Stimulated activated CD4-positive, alpha-beta T cell treated with anti-CD3 and anti-CD28 coated beads, Interleukin-1b, Interleukin-23, amount 100 ng/mL, for 1 hour (primary cell): ENCODE data around the gene ACTR2.
"Not testable (repeated sequence)": the region's sequence is repeated elsewhere in the genome, so short reads cannot be mapped to it uniquely, and the experiment has no call there.

Experiments used
- DNase-seq, 2 donors: peaks; one replicate each; pipeline ENCODE4 v3.0.0-alpha.2; 2020; ENCODE audit warnings: low read depth in 2 of 2

The ACTR2 gene

GRCh38 chr2:65228263-65228750 lies 676 bp downstream of the ACTR2 start:
- no peak for DNase-seq

GRCh38 chr2:65231121-65231520 lies 3.5 kb downstream of the ACTR2 start:
- DNase-seq: no peak

- no peak for DNase-seq
These were observed 4.4 kb downstream of the ACTR2 start for GRCh38 chr2:65231892-65232477.

- no peak for DNase-seq
These were observed 5.0 kb downstream of the ACTR2 start for GRCh38 chr2:65232636-65233035.

GRCh38 chr2:65240657-65241056 lies 13.0 kb downstream of the ACTR2 start:
- no peak for DNase-seq

- DNase-seq: not testable (repeated sequence)
These were observed 16.8 kb downstream of the ACTR2 start for GRCh38 chr2:65244452-65244851.

- DNase-seq: no peak
These were observed 25.0 kb downstream of the ACTR2 start for GRCh38 chr2:65252640-65253039.

GRCh38 chr2:65255356-65255755 lies 27.7 kb downstream of the ACTR2 start:
- DNase-seq: no peak

GRCh38 chr2:65256054-65256453 lies 28.4 kb downstream of the ACTR2 start:
- no peak for DNase-seq

- DNase-seq: not testable (repeated sequence)
These were observed 30.2 kb downstream of the ACTR2 start for GRCh38 chr2:65257866-65258265.

GRCh38 chr2:65261676-65262075 lies 34.0 kb downstream of the ACTR2 start:
- DNase-seq: no peak

- no peak for DNase-seq
These were observed 35.6 kb downstream of the ACTR2 start for GRCh38 chr2:65263262-65263661.

GRCh38 chr2:65263986-65264385 lies 36.4 kb downstream of the ACTR2 start:
- no peak for DNase-seq

GRCh38 chr2:65264821-65265670 lies 37.4 kb downstream of the ACTR2 start:
- no peak for DNase-seq

- DNase-seq: no peak
These were observed 38.0 kb downstream of the ACTR2 start for GRCh38 chr2:65265671-65266045.

GRCh38 chr2:65267008-65267407 lies 39.4 kb downstream of the ACTR2 start:
- no peak for DNase-seq

- DNase-seq: no peak
These were observed 41.3 kb downstream of the ACTR2 start for GRCh38 chr2:65268957-65269356.

- no peak for DNase-seq
These were observed 45.7 kb downstream of the ACTR2 start for GRCh38 chr2:65273344-65273743.

GRCh38 chr2:65275141-65275915 lies 47.7 kb downstream of the ACTR2 start:
- no peak for DNase-seq

- DNase-seq: no peak
These were observed 49.0 kb downstream of the ACTR2 start for GRCh38 chr2:65276609-65277008.

- DNase-seq: no peak
These were observed 49.5 kb downstream of the ACTR2 start for GRCh38 chr2:65277118-65277517.

- no peak for DNase-seq
These were observed 50.3 kb downstream of the ACTR2 start for GRCh38 chr2:65277791-65278483.
